MCF 10A (cell line): ENCODE measurements around the gene QARS1. TPM values are rescaled to one million over a fixed set of nuclear protein-coding genes. Genes with fewer than 3 reads are reported as not detected.

ENCODE experiments used
- BruUV-seq: library from RNA; stranded (reverse); fragments of 400-500 nt; replicated peaks from 2 replicates; lab custom pipeline; 2021; lab: Mats Ljungman, UMichigan
- CTCF ChIA-PET: fragments of 300-600 bp; sonication (Branson Sonifier 250); formaldehyde crosslinking; extraction: SDS; loops from one replicate; lab custom pipeline; 2021; ENCODE audit warnings: antibody characterized with exemption, inconsistent platforms; lab: Yijun Ruan, JAX
- POLR2A ChIA-PET: fragments of 300-600, 350-650 bp; sonication (Branson Sonifier 250); formaldehyde crosslinking; extraction: SDS; loops from one replicate; lab custom pipeline; 2020; ENCODE audit warnings: antibody characterized with exemption, inconsistent platforms; lab: Yijun Ruan, JAX
- DNase-seq: peaks from one replicate; pipeline ENCODE4 v3.0.0-alpha.2; 2018; ENCODE audit not compliant: unreplicated experiment
- H3K27ac Mint-ChIP-seq: one replicate; pipeline ENCODE4 v1.8.0; 2022; ENCODE audit warnings: mild to moderate bottlenecking, low read depth, mixed read lengths; ENCODE audit not compliant: unreplicated experiment
- H3K27me3 Mint-ChIP-seq: one replicate; pipeline ENCODE4 v1.8.0; 2022; ENCODE audit warnings: mixed read lengths; ENCODE audit not compliant: insufficient read depth, unreplicated experiment
- H3K36me3 Mint-ChIP-seq: one replicate; pipeline ENCODE4 v1.8.0; 2022; ENCODE audit warnings: mild to moderate bottlenecking, moderate library complexity, mixed read lengths; ENCODE audit not compliant: insufficient read depth, unreplicated experiment
- H3K4me1 Mint-ChIP-seq: one replicate; pipeline ENCODE4 v1.8.0; 2022; ENCODE audit warnings: mixed read lengths; ENCODE audit not compliant: insufficient read depth, unreplicated experiment
- H3K4me3 Mint-ChIP-seq: one replicate; pipeline ENCODE4 v1.8.0; 2022; ENCODE audit warnings: mild to moderate bottlenecking, moderate library complexity, mixed read lengths; ENCODE audit not compliant: unreplicated experiment
- H3K9me3 Mint-ChIP-seq: one replicate; pipeline ENCODE4 v1.8.0; 2022; ENCODE audit warnings: mixed read lengths; ENCODE audit not compliant: unreplicated experiment
- intact Hi-C: fragments of 100-400 bp; cut with micrococcal nuclease; formaldehyde crosslinking; loops from 2 replicates; pipeline ENCODE4 v1.14.1; 2022
- total RNA-seq: library from RNA; stranded (reverse); gene quantifications from 2 replicates; pipeline ENCODE4 v1.2.3, GENCODE V29; 2022
- TF ChIP-seq, protein P1 (sequence below): fragments of 200-600 bp; IDR thresholded peaks from one replicate; pipeline ENCODE4 v1.8.0; 2022; ENCODE audit warnings: antibody characterized with exemption, mild to moderate bottlenecking; ENCODE audit not compliant: unreplicated experiment

The QARS1 gene
- total RNA-seq, 1 experiment from 2014 or later: 149 TPM

DNA sequence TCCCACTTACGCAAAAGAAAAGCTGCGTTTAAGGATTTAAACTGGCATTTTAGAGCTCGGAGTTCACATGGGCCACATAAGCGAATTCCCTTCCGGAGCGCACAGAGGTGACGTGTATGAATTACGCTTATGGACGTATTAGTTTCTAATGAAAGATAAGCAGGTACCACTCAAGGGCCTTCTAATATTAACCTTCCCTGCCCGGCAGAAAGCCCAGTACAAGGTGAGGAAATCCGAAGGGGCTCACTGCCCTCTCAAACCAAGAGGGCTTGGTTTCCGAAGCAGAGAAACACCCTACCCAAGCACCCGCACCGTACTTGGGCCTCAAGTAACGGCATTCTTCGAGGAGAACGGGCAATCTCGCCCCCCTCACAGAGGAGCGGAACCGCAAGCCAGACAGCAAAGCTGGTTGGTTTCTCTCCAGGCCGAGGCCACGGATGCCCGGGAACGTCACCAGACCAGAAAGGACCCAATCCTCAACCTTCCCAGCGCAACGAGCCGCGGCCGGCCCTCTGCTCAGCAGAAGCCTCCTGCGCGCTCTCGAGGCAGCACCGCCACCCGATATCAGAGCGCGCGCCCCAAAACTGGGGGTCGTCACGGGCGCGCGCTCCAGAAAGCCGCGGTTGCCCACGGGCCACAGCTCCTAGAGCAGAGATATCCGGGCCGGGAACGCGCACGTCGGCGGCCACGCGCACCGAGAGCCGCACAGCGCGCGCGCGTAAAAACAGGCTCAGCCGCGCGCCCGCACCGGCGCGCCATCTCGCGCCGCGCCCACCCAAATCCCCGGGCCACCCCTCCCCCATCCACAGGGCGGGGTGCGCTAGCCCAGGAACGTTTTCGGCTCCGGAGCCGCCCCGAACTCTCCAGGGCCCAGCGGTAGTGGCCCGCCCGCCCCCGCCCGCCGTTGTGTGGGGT lies 11.4 kb downstream of the QARS1 start:
- Mint-ChIP-seq H3K4me3 (peak overlapping the region; percentile 89), H3K4me1 (peaks cover 6% of the 10 kb centered on the region), H3K9me3 (no peaks in the 10 kb centered on the region), H3K27me3 (no peaks in the 10 kb centered on the region), H3K36me3 (peaks cover 55% of the 10 kb centered on the region), H3K27ac (peak overlapping the region; percentile 98)
- ChIA-PET POLR2A (interaction anchor here (0.5 to 4.9 kb wide), 48 partner anchors 8 to 458 kb away, joined by 3 to 128 read pairs (median 5); partner anchors contain the start of genes DAG1, DALRD3, GPX1 and IMPDH2), CTCF (interaction anchor here (0.5 to 1.9 kb wide), 16 partner anchors 13 to 377 kb away, joined by 3 to 6 read pairs (median 3); partner anchors contain the start of genes DAG1, GPX1, LAMB2 and NDUFAF3)
- intact Hi-C loops: loop anchor here (5.0 kb wide), 1 partner anchor 66 kb away; the partner anchor contains the start of gene IMPDH2
- DNase-seq: peak; percentile 65
- TF ChIP-seq, protein P1, sequence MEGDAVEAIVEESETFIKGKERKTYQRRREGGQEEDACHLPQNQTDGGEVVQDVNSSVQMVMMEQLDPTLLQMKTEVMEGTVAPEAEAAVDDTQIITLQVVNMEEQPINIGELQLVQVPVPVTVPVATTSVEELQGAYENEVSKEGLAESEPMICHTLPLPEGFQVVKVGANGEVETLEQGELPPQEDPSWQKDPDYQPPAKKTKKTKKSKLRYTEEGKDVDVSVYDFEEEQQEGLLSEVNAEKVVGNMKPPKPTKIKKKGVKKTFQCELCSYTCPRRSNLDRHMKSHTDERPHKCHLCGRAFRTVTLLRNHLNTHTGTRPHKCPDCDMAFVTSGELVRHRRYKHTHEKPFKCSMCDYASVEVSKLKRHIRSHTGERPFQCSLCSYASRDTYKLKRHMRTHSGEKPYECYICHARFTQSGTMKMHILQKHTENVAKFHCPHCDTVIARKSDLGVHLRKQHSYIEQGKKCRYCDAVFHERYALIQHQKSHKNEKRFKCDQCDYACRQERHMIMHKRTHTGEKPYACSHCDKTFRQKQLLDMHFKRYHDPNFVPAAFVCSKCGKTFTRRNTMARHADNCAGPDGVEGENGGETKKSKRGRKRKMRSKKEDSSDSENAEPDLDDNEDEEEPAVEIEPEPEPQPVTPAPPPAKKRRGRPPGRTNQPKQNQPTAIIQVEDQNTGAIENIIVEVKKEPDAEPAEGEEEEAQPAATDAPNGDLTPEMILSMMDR: no peak
- BruUV-seq: TSS peak; percentile 85

DNA sequence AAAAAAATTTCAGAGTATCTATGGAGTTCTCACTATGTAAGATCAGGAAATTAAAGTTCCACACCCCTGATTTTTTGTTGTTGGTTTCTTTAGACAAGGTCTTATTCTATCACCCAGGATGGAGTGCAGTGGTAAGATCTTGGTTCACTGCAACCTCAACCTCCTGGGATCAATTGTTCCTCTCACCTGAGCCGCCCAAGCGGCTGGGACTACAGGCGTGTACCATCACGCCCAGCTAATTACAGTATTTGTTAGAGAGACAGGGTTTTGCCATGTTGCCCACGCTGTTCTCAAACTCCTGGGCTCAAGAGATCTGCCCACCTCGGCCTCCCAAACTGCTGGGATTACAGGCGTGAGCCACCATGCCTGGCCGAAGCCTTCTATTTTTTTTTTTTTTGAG lies 23.1 kb downstream of the QARS1 start:
- Mint-ChIP-seq H3K27ac (no peak overlapping the region), H3K36me3 (peaks cover 69% of the 10 kb centered on the region), H3K9me3 (no peaks in the 10 kb centered on the region), H3K4me1 (no peaks in the 10 kb centered on the region), H3K4me3 (no peak overlapping the region), H3K27me3 (no peaks in the 10 kb centered on the region)
- ChIA-PET CTCF (interaction anchor here (0.6 kb wide), 1 partner anchor 83 kb away, joined by 4 read pairs; no protein-coding TSS in a partner anchor), POLR2A (interaction anchor here (0.6 to 3.4 kb wide), 4 partner anchors 10 to 63 kb away, joined by 5 to 34 read pairs (median 6); partner anchors contain the start of genes DALRD3, IMPDH2 and QRICH1)
- TF ChIP-seq, protein P1: no peak
- no TSS peak for BruUV-seq
- DNase-seq: peak; percentile 21
- intact Hi-C loops: no loop called here

DNA sequence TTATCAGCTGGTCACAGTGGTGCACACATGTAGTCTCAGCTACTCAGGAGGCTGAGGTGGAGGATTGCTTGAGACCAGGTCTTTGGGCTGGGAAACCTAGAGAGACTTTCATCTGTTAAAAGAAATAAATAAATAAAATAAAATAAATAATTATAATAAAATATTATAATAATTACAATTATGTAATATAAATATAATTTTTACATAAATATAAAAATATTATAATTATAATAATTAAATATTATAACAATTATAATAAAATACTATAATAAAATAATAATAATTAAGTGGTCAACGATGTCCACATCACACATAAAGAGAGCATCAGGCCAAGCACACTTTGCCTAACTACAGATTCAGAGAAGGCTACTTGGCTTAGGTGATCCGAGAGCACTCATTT lies 25.3 kb downstream of the QARS1 start:
- POLR2A ChIA-PET: no interaction called here
- intact Hi-C loops: no loop called here
- BruUV-seq: no TSS peak
- no peak for DNase-seq
- H3K36me3 Mint-ChIP-seq: peaks cover 76% of the 10 kb centered on the region
- no peaks in the 10 kb centered on the region for H3K27me3 Mint-ChIP-seq
- no peaks in the 10 kb centered on the region for H3K9me3 Mint-ChIP-seq
- no peaks in the 10 kb centered on the region for H3K4me1 Mint-ChIP-seq
- CTCF ChIA-PET: no interaction called here
- TF ChIP-seq, protein P1: no peak
- H3K4me3 Mint-ChIP-seq: no peak overlapping the region
- H3K27ac Mint-ChIP-seq: no peak overlapping the region

DNA sequence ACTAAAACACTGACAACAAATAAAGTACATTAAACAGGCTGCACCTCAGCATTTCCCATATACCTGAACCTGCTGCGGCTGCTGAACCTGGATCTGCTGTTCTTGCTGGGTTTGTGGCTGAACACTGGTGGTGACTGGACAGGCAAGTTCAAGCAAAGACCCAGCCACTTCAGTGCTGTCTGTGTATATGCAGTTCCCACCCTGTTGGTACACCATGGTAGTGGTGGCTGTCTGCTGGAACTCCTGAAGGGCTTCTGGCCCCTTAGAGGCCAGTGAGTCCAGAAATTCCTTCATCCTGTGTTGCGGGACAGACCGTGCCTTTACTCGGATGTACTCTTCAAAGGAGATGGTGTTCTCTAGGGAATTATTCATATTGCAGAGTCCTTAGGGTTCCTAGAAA lies 27.9 kb downstream of the QARS1 start:
- Mint-ChIP-seq H3K4me1 (no peaks in the 10 kb centered on the region), H3K4me3 (no peak overlapping the region), H3K36me3 (peaks cover 85% of the 10 kb centered on the region), H3K9me3 (no peaks in the 10 kb centered on the region), H3K27ac (no peak overlapping the region), H3K27me3 (no peaks in the 10 kb centered on the region)
- TF ChIP-seq, protein P1: no peak
- intact Hi-C loops: no loop called here
- ChIA-PET CTCF (interaction anchor here (0.6 kb wide), 1 partner anchor 217 kb away, joined by 3 read pairs; no protein-coding TSS in a partner anchor), POLR2A (interaction anchor here (0.6 to 0.8 kb wide), 2 partner anchors 11 to 42 kb away, joined by 3 read pairs; no protein-coding TSS in a partner anchor)
- BruUV-seq: no TSS peak
- DNase-seq: no peak
